ENCODE results near the gene TARS3.

Gene TARS3

DNA sequence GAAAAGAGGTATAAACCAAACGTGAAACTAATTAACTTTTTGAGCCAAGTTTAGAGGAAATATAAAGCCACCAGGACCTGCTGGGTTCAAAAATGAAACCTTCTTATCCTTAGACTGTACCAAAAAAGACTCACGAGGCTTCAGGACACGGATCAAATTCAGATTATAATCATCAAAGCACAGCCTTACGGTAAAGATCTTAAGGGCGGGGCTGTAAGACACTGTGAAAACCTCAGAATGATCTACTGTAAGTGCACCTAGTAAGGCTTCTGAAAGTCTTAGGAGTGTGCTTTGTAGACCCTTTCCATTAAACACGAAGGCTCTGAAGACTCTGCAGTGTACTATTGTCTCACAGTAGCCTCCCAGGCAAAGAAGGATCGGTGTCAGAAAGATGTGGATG is 26.8 kb downstream of the TARS3 start:
- DNase-seq: no peak

DNA sequence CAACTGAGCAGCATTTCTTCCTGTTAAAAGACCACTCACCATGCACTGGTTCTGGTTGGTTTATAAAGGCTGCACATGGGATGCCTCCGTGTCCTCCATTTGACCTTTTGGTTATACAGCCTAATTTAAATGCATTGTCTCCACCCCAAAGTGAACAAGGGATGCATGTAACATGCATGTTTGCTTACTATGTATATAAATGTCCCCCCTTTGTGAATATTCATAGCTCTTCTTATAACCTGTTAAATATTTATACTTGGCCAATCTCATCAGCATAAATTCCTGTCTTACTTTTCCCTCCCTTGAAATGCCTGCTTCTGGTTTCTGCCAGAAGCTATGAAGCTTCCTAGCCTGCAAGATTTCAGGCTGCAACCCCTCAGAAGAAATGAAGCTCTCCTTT is 27.4 kb downstream of the TARS3 start:
- no peak for DNase-seq

DNA sequence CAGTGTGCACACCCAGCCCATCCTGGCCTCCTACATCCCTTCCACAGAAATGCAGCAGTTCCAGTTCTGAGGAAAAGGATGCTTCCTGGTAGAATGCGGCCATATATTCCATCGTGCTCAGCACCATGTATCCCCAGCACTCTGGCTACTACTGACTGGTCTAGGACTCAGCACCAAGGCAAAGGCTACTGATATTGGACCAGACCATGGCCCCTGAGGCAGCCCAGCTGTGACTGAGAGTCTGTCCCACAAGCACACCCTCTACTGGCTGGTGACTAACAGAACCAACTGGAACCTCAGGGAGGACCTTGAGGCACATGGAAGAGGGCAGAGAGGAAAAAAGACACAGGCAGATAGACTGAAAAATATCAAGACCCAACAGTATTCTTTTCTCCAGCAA is 30.0 kb downstream of the TARS3 start:
- no peak for DNase-seq

DNA sequence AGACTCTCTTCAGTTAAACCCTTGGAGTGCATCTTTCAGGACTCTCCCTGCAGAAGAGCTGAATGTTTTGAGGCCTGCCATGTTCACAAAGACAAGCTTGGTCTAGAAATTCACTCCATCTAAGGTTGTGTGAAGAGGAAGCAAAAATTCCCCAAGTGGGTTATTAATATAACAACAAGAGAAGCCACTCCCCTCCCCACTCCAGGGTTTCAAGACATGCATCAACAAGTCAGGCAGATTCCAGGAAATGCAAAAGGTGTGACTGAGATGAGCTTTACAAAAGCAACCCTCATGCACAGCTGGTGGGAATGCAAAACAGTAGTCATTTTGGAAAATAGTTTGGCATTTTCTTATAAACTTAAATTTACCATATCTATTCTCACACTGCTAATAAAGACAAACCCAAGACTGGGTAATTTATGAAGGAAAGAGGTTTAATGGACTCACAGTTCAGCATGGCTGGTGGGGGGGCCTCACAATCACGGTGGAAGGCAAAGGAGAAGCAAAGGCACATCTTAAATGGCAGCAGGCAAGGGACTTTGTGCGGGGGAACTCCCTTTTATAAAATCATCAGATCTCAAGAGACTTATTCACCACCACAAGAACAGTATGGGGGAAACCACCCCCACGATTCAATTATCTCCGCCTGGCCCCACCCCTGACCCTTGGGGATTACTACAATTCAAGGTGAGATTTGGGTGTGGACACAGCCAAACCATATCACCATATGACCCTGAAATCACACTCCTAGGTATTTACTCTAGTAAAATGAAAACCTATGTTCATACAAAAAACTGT is 31.3 kb downstream of the TARS3 start:
- no peak for DNase-seq

DNA sequence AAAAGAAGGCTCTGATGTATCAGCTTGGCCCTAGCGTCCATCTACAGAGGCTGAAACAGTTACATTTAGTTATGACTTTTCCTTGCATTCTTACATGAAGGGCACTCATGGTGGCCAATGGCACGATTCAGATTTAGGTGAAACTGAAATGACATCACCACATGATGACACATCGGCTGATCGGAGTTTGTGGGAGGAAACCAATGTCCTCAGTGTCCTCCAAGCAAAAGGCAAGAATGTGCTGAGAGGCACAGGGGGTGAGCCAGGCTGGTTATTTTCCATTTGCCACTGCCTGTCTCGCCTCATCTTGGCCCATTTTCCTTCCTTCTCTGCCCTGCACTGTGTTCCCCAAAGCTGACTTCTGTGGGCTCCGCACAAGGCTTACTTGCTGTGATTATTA is 34.4 kb downstream of the TARS3 start:
- no peak for DNase-seq

DNA sequence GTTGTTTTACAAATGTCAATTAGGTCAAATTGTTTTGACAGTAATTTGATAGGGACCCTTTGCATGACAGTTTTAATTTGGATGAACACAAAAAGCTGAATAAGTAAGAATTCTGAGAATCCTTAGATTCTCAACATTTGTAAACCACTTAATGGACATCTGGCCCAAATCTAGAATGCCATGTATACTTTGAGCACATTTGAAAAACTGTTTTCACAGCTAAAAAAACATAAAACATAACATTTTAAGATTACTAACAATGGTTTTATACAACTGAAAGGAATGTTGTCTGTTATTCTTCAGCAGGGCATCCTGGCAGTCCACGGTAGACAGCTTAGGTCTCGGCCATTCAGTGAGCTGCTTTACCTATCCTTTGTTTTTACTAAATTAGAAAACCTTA is 37.6 kb downstream of the TARS3 start:
- DNase-seq: no peak

DNA sequence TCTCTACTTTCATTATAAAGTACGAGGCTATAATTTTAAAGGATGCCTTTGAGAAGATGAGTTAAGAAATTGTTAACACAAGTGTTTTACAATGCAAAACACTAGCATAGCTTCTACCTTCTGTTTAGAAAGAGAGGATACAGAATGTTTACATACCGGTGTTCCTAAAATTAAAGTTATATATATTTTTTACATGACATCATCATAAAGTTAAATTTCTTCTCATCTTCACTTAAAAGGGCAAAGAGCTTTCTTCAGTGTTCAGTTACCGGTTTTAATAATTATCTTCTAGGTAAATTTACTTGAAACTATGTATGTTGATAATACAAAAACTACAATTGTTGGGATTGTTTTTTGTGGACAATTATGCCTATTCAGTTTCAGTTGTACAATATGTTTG is 39.4 kb downstream of the TARS3 start:
- DNase-seq: no peak

DNA sequence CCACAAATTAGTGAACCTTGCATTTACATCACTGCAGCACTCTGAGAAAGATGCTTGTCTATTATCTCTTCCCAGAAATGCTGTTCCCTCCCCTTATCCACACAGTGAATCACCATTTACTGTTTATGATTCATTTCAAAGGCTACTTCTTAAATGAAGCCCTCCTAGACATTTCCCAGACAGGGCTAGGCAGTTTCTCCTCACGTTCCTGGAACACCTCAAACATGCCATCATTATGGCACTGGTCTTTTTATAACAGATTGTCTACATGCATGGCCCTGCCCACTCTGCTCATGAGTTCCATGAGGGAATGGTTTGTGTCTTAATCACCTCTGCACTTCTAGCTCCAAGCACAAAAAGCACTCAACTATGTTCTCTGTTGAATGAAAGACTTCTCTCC is 39.9 kb downstream of the TARS3 start:
- DNase-seq: no peak

DNA sequence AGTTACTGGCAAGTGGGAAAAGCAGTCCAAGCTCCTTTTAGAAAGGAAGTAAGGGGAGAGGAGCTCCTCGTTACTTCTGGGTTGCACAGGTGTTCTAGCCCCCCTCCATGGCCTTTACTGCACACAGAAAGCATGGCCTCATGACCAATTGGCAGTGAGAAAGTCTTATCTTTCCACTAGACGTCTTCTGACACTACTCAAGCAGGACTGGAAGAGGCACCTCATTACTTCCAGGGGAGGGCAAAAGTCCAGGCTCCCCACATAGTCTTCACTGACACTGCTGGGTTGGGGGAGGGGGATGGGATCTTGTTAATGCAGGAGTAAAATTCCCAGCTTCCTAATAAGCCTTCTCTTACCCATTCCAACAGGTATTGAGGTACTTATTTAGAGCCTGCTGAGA is 44.5 kb downstream of the TARS3 start:
- no peak for DNase-seq

DNA sequence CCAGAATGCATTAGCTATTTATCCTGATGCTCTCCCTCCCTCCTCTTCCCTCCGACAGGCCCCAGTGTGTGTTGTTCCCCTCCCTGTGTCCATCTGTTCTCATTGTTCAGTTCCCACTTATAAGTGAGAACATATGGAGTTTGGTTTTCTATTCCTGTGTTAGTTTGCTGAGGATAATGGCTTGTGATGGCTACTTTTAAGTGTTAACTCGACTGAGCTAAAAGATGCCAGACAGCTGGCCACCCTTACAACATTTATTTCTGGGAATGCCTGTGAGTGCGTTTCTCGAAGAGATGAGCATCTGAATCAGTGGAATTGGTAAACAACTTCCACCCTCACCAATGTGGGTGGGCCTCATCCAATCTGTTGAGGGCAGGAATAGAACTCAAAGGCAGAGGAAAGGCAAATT is 47.3 kb downstream of the TARS3 start:
- DNase-seq: no peak

DNA sequence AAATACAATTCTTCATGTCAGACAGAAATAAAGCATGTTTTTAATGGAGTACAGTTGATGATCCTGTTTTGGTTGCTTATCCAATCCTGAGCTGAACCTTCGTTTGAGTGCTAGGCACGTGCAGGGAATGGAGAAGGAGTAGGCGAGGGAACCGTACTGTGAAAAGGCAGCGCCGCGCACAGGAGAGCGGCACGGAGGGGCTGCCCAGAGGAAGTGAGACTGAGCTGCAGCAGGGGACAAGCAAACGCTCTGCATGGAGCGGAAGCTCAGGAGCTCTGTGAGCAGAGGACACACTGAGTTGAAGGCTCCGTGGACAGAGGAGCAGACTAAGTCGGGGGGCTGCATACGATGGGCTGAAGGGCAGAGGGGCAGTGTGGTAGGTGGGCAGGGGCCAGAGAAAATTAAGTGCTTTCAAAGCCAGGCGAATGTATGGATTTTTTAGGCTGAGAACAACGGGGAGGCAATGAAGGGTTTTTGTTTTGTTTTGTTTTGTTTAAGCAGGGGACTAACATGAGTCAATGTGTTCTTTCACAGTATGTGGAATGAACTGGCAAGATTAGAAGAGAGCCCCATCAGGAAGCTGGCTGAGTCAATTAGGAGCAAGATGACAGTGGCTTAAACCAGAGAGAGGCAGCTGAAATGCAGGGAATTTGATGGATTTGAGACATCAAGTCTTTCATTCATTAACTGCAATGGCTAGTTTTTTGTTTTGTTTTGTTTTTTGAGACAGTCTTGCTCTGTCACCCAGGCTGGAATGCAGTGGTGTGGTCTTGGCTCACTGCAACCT is 48.3 kb downstream of the TARS3 start:
- peak; percentile 2 for DNase-seq

DNA sequence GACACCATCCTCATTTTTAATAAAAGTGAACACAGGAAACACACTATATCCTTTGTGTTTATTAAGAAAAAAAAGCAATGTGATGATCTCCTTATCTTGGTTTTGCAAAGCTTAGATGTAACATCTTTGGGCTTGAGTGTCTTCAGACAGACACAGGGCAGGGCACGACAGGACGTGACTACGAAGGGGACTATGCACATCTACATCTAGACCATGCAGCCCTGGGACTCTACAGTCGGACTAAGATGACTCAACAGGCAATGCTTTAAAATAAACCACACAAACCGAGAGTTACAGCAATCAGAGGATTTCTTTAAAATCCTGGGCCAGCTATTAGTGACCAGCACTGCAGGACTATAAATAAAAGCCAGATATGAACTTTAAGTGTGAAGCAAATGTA is 49.3 kb downstream of the TARS3 start:
- DNase-seq: no peak

DNA sequence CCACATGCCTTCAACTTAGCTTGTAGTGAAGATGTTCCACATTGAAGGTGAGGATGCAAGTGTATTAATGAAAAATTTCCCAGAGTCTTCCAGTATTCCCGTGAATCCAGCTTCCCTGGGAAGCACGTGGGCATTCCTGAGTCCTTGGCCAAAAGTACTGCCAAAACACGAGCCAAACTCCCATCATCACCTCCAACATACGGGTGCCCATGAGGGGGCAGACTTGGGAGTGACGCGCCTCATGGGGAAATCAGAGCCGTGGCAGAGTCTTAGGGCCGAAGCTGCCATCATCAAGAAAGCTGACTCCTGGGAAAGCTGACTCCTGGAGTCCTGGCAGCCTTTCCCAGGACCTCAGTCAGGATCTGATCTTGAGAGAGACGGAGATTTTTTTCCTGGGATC is 52.0 kb downstream of the TARS3 start:
- no peak for DNase-seq

DNA sequence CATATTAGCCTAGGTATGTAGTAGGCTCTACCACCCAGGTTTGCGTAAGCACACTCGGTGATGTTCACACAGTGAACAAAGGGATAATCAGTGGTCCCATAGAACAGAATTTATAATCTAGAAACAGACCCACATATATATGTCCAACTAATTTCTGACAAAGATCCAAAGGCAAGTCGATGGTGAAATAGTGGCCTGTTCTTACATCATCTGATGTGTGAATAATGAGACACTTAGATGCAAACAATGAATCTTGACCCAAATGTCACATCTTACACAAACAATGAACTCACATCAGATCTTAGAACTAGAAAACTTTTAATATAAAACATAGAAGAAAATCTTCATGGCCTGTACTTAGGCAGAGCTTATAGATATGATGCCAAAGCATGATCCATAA is 54.5 kb downstream of the TARS3 start:
- no peak for DNase-seq

DNA sequence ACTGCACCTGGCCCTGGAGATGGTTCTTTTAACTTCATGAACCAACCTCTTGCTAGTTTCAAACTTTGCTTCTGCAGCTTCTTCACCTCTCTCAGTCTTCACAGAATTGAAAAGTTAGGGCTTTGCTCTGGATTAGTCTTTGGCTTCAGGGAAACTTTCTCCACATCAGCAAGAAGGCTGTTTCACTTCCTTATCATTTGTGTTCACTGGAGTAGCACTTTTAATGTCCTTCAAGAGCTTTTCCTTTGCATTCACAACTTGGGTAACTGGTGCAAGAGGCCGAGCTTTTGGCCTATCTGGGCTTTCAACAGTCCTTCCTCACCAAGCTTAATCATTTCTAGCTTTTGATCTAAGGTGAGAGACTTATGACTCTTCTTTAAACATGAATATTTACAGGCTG is 56.4 kb downstream of the TARS3 start:
- DNase-seq: no peak

DNA sequence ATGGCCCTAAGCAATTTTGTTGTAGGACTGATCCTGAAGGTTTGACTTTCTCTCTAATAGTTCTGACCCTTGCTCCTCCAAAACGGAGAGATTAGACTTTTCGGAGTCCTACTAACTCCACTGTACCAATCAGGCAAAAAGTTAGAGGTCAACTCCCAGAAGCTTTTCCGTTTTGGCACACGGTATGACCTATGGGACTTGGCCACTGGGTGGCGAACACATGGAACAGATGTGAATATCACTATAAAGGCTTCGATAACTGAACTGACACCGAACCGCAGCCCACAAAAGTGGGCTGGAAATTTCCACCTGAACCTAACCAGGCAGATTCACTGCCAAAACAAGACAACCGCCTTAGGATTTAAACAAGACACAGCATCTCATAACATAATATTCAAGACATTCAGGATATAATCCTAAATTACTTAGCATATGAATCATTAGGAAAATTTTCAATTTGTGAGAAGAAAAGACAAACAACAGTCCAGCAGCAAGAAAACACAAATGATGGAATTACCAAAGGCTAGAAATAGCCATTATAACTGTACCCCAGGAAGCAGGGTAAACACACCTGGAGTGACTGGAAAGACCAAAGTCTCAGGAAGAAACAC is 59.9 kb downstream of the TARS3 start:
- peak; percentile 24 for DNase-seq

DNA sequence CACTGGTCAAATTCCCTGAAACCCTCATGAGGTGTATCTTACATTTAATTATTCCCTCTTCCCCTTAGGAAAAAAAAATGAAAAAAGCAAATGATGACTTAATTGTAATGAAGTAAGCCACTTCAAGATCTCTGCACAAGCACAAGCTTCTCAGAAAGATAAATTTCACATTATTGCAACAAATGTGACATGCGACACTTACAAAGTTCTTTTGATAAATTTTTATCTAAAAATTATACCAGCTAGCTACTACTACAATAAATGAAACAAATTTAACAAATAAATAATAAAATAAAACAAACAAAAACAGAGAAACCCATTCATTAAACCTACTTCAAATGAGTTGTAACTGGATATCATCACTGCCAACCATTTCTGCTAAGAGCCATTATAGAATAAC is 62.1 kb downstream of the TARS3 start:
- DNase-seq: no peak

DNA sequence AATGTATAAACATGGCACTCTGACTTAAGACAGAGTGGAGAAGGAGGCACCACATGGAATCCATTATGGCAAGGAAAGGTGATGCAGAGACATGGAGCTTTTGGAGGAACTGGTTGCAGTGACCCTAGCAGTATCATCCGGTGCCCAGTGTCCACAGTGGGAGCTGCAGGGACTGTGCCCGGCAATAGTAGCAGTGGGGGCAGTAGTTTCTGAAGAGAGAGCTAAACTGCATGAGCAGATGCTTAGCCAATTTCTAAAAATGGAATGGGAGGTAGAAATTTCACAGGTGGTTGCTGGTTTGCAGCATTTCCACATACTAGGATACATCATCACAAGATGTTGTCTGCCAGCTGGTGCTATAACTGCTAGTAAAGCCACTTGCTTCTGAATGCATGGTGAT is 64.3 kb downstream of the TARS3 start:
- no peak for DNase-seq

DNA sequence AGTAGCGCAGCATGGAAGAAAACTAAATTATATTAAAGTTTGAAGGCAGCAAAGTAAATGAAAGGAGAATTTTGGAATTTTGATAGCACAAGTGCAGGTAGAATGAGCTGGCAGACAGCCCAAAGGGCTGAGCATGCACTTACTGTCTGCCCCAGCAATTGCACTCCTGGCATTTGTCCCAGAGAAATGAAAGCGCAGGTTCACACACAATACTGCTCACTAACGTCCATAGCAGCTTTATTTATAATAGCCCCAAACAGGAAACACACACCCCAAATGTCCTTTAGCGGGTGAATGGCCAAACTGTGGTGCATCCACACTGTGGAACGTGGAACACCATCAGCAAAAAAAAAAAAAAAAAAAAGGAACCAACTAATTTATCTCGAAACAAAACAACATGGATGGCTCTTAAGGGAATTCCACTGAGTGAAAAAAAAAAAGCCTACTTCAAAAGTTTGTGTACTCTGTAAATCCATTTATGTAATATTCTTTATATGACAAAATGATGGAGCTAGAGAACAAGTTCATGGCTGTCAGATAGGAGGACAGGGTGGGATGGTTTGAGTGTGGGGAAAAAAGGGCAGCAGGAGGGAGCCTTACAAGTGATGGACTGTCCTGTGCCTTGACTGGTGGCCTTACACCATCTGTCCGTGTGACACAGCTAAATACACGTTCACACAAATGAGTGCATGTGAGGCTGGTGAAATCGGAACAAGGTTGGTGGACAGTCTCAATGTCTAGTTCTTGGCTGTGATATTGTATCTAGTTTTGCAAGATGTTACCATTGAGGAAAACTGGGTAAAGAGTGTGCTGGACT is 66.1 kb downstream of the TARS3 start:
- no peak for DNase-seq

DNA sequence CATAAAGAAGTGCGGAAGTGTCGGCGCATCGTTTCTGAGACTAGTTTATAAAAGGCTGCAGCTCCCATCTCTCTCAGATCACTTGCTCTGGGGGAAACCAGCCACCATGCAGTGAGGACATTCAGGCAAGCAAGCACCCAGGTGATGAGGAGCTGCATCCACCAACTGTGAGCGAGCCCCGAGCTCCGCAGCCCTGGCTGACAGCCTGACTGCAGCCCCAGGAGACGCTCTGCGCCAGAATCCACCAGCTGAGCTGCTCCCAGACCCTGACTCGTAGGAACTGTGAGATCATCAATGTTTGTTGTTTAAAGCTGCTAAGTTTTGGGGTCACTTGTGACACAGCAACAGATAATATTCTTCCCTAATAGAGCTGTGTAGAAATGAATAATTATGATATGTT is 67.1 kb downstream of the TARS3 start:
- DNase-seq: no peak

DNA sequence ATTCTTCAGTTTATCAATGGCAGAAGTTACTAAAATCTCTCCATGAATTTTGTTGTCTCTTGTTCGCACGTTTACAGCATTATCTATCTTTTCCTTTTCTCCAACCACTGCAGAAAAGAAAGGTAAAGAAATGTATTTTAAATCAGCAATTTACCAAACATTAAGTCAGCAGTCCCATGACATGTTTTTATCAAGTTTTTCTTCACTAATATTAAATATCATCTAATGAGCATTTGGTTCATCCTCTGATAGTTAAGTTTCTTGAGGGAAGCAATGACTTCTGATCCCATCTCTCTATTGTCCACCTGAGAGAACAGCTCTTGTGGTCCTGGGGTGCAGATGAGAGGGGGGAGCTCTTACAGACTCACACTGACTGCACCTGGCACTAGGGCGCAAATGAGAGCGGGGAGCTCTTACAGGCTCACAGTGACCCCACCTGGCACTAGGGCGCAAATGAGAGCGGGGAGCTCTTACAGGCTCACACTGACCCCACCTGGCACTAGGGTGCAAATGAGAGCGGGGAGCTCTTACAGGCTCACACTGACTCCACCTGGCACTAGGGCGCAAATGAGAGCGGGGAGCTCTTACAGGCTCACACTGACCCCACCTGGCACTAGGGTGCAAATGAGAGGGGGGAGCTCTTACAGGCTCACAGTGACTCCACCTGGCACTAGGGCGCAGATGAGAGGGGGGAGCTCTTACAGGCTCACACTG is 69.5 kb downstream of the TARS3 start:
- peak; percentile 12 for DNase-seq

DNA sequence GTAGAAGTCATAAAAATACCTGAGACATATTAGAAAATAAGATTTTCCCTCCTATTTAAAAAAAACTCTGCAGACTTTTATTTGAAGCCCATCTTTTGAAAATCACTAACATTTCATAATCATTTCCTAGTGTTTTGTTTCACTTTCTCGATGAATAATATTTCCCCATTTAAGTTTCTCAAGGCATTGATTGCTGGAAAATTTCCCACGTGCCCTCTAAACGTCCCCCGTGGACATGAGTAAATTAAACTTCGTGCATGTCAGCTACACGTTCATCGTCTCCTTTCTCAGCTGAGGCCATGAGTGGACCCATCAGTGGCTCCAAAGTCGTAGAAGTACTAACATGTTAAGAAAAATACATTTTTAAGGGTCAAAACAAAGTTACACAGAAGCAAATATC is 70.1 kb downstream of the TARS3 start:
- DNase-seq: no peak
